ENCODE results near the gene PON1.

Gene PON1

GRCh38 chr7:95324431-95324830, at the start of gene PON1:
Gene PON1, minus strand, starts transcription at chr7:95324532. Its CDS starts 57 bp downstream, at chr7:95324475.
- DNase-seq: no peak

- DNase-seq: no peak
These were observed 49.0 kb upstream of the PON1 start for GRCh38 chr7:95373323-95373722.

GRCh38 chr7:95368235-95368634, 43.9 kb upstream of the PON1 start:
- DNase-seq: peak; percentile 17 to 50

- peak; percentile 7 to 39 for DNase-seq
These were observed 43.3 kb upstream of the PON1 start for GRCh38 chr7:95367606-95368005.

- no peak for DNase-seq
These were observed 40.8 kb upstream of the PON1 start for GRCh38 chr7:95365151-95365550.

GRCh38 chr7:95357623-95358022, 33.3 kb upstream of the PON1 start:
- no peak for DNase-seq

GRCh38 chr7:95342642-95343307, 18.4 kb upstream of the PON1 start:
- peak in 1 of 2 experiments; percentile 9 for DNase-seq

- no peak for DNase-seq
These were observed 17.7 kb upstream of the PON1 start for GRCh38 chr7:95342029-95342428.

GRCh38 chr7:95340491-95340890, 16.2 kb upstream of the PON1 start:
- no peak for DNase-seq

- DNase-seq: no peak
These were observed 14.5 kb upstream of the PON1 start for GRCh38 chr7:95338832-95339231.

GRCh38 chr7:95335093-95335492, 10.8 kb upstream of the PON1 start:
- no peak for DNase-seq

GRCh38 chr7:95334447-95334846, 10.1 kb upstream of the PON1 start:
- no peak for DNase-seq

- no peak for DNase-seq
These were observed 6.6 kb upstream of the PON1 start for GRCh38 chr7:95330961-95331337.

- no peak for DNase-seq
These were observed 6.0 kb upstream of the PON1 start for GRCh38 chr7:95330204-95330960.

GRCh38 chr7:95327356-95327755, 3.0 kb upstream of the PON1 start:
- DNase-seq: no peak

- no peak for DNase-seq
These were observed 762 bp downstream of the PON1 start for GRCh38 chr7:95323410-95324129.

GRCh38 chr7:95322854-95323253, 1.5 kb downstream of the PON1 start:
- DNase-seq: peak in 1 of 2 experiments; percentile 7

GRCh38 chr7:95322396-95322795, 1.9 kb downstream of the PON1 start:
- DNase-seq: no peak

- no peak for DNase-seq
These were observed 2.6 kb downstream of the PON1 start for GRCh38 chr7:95321720-95322119.

- DNase-seq: no peak
These were observed 3.7 kb downstream of the PON1 start for GRCh38 chr7:95320651-95321050.

- no peak for DNase-seq
These were observed 4.8 kb downstream of the PON1 start for GRCh38 chr7:95319570-95319969.

GRCh38 chr7:95318501-95319100, 5.7 kb downstream of the PON1 start:
- DNase-seq: no peak

- no peak for DNase-seq
These were observed 6.4 kb downstream of the PON1 start for GRCh38 chr7:95317966-95318365.

All from NCI-H526 (cell line).